ENCODE data around the gene RNF208. TPM values are rescaled to one million over a fixed set of nuclear protein-coding genes. Genes with fewer than 3 reads are reported as not detected.

The RNF208 gene
- total and polyA plus RNA-seq, 2 of the 4 experiments (the other 2 are of a cell fraction), result 1.2 TPM; not detected in 1

GRCh38 chr9:137189297-137190295, 32.4 kb downstream of the RNF208 start:
- H3K27ac ChIP-seq (ENCODE audit: insufficient read depth, low read length), result peak overlapping the region; percentile 73
- H3K4me3 ChIP-seq (ENCODE audit: insufficient read depth, low read depth, low read length), result peak overlapping the region; percentile 91
- peak overlapping the region; percentile 89 for H3K4me2 ChIP-seq (ENCODE audit: low read depth, low read length)
- H4K5ac ChIP-seq (ENCODE audit: low read depth, low read length), result no peak overlapping the region
- H3K4me1 ChIP-seq (ENCODE audit: control insufficient read depth, insufficient read depth, low read length), result peaks cover 16% of the 10 kb centered on the region
- TSS peak; percentile 76 for BruUV-seq (replicated peaks)
- H4K91ac ChIP-seq (ENCODE audit: insufficient read depth, low read depth, low read length), result no peak overlapping the region
- peak overlapping the region; percentile 34 for H2BK5ac ChIP-seq (ENCODE audit: low read depth, low read length, poor library complexity, severe bottlenecking)
- TF ChIP-seq ELK1 (IDR thresholded peaks at IDR 0.05; ENCODE audit: borderline replicate concordance, low read depth, low read length), result no peak
- TF ChIP-seq FOS (IDR thresholded peaks at IDR 0.05; ENCODE audit: low read depth, low read length), result no peak
- peak; percentile 0; the same call in 1 of the 2 replicates for TF ChIP-seq MXI1 (IDR thresholded peaks at IDR 0.05; ENCODE audit: borderline replicate concordance, low read depth, low read length)
- H2AK9ac ChIP-seq (replicated peaks; ENCODE audit: low read depth, low read length, poor library complexity), result peak overlapping the region; percentile 96
- H3K79me1 ChIP-seq (ENCODE audit: low read depth in 1 of 2, low read length in 2 of 2), result peaks cover 5 to 68% of the 10 kb centered on the region in 2 experiments
- H4K8ac ChIP-seq (ENCODE audit: low read depth in 2 of 2, low read length in 2 of 2), result peak overlapping the region in 1 of 2 experiments; percentile 25; a peak in 1 of 4 replicates
- peak; percentile 2; the same call in 1 of the 2 replicates for ATAC-seq (ENCODE audit: low read depth)
- no peaks in the 10 kb centered on the region for H3K9me1 ChIP-seq (ENCODE audit: insufficient read depth, low read length)
- H2BK120ac ChIP-seq (ENCODE audit: low read depth, low read length), result no peak overlapping the region
- H2BK15ac ChIP-seq (ENCODE audit: low read depth, low read length), result no peak overlapping the region
- POLR2A ChIA-PET (ENCODE audit: unreplicated experiment), result interaction anchor here (0.9 to 1.3 kb wide), 3 partner anchors 10 to 51 kb away, joined by 3 read pairs; partner anchors contain the start of gene TPRN
- peak overlapping the region; percentile 71 for H3K4ac ChIP-seq (ENCODE audit: low read depth, low read length)
- H3K36me3 ChIP-seq (ENCODE audit: control insufficient read depth, insufficient read depth, low read length), result peaks cover 42% of the 10 kb centered on the region
- dilution Hi-C loops (cut with HindIII; ENCODE audit: low sequenced_read_pairs, unreplicated experiment) (no loop called here), in situ Hi-C loops (cut with MboI; ENCODE audit: low sequenced_read_pairs) (no loop called here), intact Hi-C loops (cut with micrococcal nuclease) (loop anchor here (1.0 kb wide), 1 partner anchor 11 kb away; the partner anchor contains the start of gene TPRN)
- H2AFZ ChIP-seq (replicated peaks; ENCODE audit: low read length, poor library complexity), result peak overlapping the region; percentile 99
- H3K27me3 ChIP-seq (ENCODE audit: control insufficient read depth, insufficient read depth, low read length), result no peaks in the 10 kb centered on the region
- 63% methylated on average over 9 of the region's 23 CpGs; no CpG with 5 or more reads in 1 of the 2 experiments for WGBS, 2 experiments (ENCODE audit: extremely low coverage in 2 of 2, insufficient read length in 1 of 2)
- no peaks in the 10 kb centered on the region for H3K9me3 ChIP-seq (ENCODE audit: control insufficient read depth, insufficient read depth, low read length)
- peak overlapping the region; percentile 77 for H3K14ac ChIP-seq (replicated peaks; ENCODE audit: low read depth, low read length)
- no peak overlapping the region for H3K18ac ChIP-seq (ENCODE audit: low read depth, low read length)
- peak overlapping the region; percentile 69 for H3K9ac ChIP-seq (ENCODE audit: low read depth, low read length)
- no peak for DNase-seq
- no peak overlapping the region for H2BK20ac ChIP-seq (ENCODE audit: low read depth, low read length)
- peak overlapping the region; percentile 17 for H2AK5ac ChIP-seq (ENCODE audit: low read depth, low read length)
- H3K56ac ChIP-seq (ENCODE audit: extremely low read depth, insufficient read depth, low read length), result 0 out of 2 replicates have a peak overlapping the region, but pooled peaks have one; percentile 0
- CTCF ChIA-PET, result interaction anchor here (0.6 to 0.9 kb wide), 2 partner anchors 47 to 126 kb away, joined by 3 read pairs; no protein-coding TSS in a partner anchor
- H3K23ac ChIP-seq (ENCODE audit: low read depth, low read length), result peak overlapping the region; percentile 21
- peaks cover 23% of the 10 kb centered on the region for H4K20me1 ChIP-seq (ENCODE audit: insufficient read depth, low read length)
